Body of pancreas (tissue), 4 donors: ENCODE measurements around the gene CCDC191.

ENCODE experiments used
- CTCF ChIP-seq, 7 experiments: fragments of 450-650 bp in 4 of 7; fragments of 200-600 bp in 3 of 7; sonication (generic) in 3 of 7; IDR thresholded peaks; one replicate each; pipeline ENCODE4 v1.5.1; 2016 to 2019; ENCODE audit warnings: antibody characterized with exemption in 7 of 7
- POLR2A ChIP-seq, 3 donors: fragments of 450-650 bp; IDR thresholded peaks; one replicate each; pipeline ENCODE4 v1.6.1; 2016; ENCODE audit warnings: antibody characterized with exemption in 3 of 3, mild to moderate bottlenecking in 2 of 3

GRCh38 chr3:114103858-114104257, 47.5 kb upstream of the CCDC191 start:
- no peak for TF ChIP-seq CTCF (IDR thresholded peaks at IDR 0.05)
- no peak for TF ChIP-seq POLR2A (IDR thresholded peaks at IDR 0.05)
